ENCODE measurements around the gene RBCK1. TPM values are rescaled to one million over a fixed set of nuclear protein-coding genes. Genes with fewer than 3 reads are reported as not detected.

RBCK1 gene
- total and polyA plus RNA-seq, 8 donors, result 89.6 to 104 (median 98.7) TPM

DNA sequence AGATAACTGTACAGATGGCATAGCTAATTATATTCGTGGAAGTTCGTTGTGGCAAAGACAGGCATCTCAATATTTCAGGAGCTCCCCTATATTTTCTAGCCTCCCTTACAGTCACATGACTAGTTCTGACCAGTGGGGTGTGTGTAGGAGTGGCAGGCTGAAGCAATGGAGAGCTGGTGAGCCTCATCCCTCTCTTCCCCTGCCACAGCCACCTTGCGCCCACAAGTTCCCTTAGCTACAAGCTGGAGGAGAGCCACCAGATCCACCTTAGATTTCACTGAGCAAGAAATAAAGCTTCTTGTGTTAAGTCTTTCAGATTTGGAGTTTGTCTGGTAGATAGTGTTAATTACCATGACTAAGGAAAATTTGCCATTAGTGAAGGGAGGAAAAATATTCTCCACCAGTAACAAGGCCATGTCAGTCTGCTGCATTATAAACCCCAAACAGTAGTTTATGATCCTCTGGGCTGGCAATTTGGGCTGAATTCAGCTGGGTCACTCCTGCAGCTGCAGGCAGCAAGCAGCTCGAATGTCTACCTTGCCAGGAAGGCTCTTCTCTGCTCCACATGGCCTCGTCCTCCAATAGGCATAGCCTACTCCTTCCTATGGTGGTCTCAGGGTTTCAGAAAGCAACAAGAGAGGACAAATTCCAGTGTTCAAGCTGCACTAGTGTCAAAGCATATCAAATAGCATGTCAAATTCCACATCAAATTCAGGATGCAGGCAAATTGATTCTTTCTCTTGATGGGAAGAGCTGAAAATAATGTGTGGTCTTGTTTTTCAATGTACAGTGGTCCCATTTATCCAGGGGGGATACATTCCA lies 7.4 kb upstream of the RBCK1 start:
- H3K4me3 ChIP-seq, result no peak overlapping the region
- no peak overlapping the region for H3K27ac ChIP-seq
- intact Hi-C loops (cut with DNase I), result no loop called here
- no peaks in the 10 kb centered on the region for H3K4me1 ChIP-seq
- H3K9me3 ChIP-seq, result no peaks in the 10 kb centered on the region
- no peak for TF ChIP-seq CTCF (IDR thresholded peaks at IDR 0.05)
- ATAC-seq, result no peak
- DNase-seq, result no peak
- peaks cover 0 to 33% of the 10 kb centered on the region in 2 donors for H3K36me3 ChIP-seq
- no peaks in the 10 kb centered on the region for H3K27me3 ChIP-seq

DNA sequence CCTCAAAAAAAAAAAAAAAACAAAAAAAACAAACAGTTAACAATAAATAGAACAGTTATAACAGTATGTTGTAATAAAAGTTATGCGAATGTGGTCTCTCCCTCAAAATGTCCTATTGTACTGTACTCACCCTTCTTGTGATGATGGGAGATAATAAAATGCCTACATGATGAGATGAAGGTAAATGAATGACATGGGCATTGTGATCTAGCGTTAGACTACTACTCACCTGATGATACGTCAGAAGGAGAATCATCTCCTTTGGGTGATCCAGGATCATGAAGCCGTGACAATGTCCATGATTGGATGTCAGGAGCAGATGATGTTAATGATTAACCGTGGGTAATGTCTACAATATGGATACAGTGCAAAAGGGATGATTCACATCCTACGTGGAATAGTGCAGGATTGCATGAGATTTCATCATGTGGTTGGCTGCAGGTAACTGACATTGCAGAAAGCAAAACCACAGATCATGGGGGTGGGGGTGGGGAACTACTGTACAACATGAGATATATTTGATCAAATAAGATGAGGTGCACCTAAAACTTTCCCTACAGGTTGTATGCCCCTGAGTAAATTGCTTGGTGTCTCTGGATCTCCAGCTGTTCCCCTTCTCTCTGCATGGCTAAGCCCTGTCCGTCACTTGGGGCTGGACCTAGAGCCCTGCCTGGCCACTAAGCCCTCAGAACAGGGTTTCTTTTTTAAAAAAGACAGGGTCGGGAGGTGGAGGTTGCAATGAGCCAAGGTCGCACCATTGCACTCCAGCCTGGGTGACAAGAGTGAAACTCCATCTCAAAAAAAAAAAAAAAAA lies 6.2 kb upstream of the RBCK1 start:
- Histone ChIP-seq H3K36me3 (peaks cover 0 to 20% of the 10 kb centered on the region in 2 donors), H3K27me3 (no peaks in the 10 kb centered on the region), H3K4me3 (no peak overlapping the region), H3K4me1 (peaks cover 0 to 3% of the 10 kb centered on the region in 2 donors), H3K9me3 (no peaks in the 10 kb centered on the region), H3K27ac (no peak overlapping the region)
- DNase-seq (no peak), ATAC-seq (no peak)
- intact Hi-C loops (cut with DNase I), result no loop called here
- TF ChIP-seq CTCF (IDR thresholded peaks at IDR 0.05), result no peak

DNA sequence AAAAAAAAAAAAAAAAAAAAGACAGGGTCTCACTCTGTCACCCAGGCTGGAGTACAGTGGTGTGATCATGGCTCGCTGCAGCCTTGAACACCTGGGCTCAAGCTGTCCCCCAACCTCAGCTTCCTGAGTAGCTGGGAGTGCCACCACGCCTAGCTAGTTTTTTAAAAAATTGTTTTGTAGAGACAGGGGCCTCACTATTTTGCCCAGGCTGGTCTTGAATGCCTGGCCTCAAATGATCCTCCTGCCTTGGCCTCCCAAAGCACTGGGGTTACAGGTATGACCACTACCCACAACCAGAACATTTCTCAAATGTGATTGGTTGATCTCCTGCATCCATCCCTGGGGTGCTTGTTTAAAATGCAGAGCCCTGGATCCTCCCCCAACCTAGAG lies 5.6 kb upstream of the RBCK1 start:
- H3K9me3 ChIP-seq, result no peaks in the 10 kb centered on the region
- H3K36me3 ChIP-seq, result peaks cover 0 to 14% of the 10 kb centered on the region in 2 donors
- no peaks in the 10 kb centered on the region for H3K27me3 ChIP-seq
- H3K4me1 ChIP-seq, result peaks cover 5 to 9% of the 10 kb centered on the region in 2 donors
- DNase-seq, result no peak
- no peak for TF ChIP-seq CTCF (IDR thresholded peaks at IDR 0.05)
- intact Hi-C loops (cut with DNase I), result no loop called here
- H3K27ac ChIP-seq, result no peak overlapping the region
- no peak for ATAC-seq
- no peak overlapping the region for H3K4me3 ChIP-seq

- ATAC-seq (no peak), DNase-seq (no peak)
- H3K27me3 ChIP-seq, result no peaks in the 10 kb centered on the region
- H3K4me3 ChIP-seq, result no peak overlapping the region
- H3K36me3 ChIP-seq, result peaks cover 0 to 9% of the 10 kb centered on the region in 2 donors
- no peak for TF ChIP-seq CTCF (IDR thresholded peaks at IDR 0.05)
- intact Hi-C loops (cut with DNase I), result no loop called here
- no peak overlapping the region for H3K27ac ChIP-seq
- H3K9me3 ChIP-seq, result no peaks in the 10 kb centered on the region
- H3K4me1 ChIP-seq, result peaks cover 5 to 9% of the 10 kb centered on the region in 2 donors
Observed at GRCh38 chr20:402898-403581, 5.1 kb upstream of the RBCK1 start.

GRCh38 chr20:403582-403957 lies 4.5 kb upstream of the RBCK1 start:
- intact Hi-C loops (cut with DNase I), result no loop called here
- no peak overlapping the region for H3K27ac ChIP-seq
- peaks cover 5 to 9% of the 10 kb centered on the region in 2 donors for H3K4me1 ChIP-seq
- ATAC-seq (no peak), DNase-seq (no peak)
- peaks cover 0 to 4% of the 10 kb centered on the region in 2 donors for H3K36me3 ChIP-seq
- TF ChIP-seq CTCF (IDR thresholded peaks at IDR 0.05), result no peak
- no peaks in the 10 kb centered on the region for H3K27me3 ChIP-seq
- H3K4me3 ChIP-seq, result no peak overlapping the region
- H3K9me3 ChIP-seq, result no peaks in the 10 kb centered on the region

Data from left lung (tissue), 10 donors.